Right lobe of liver (tissue), 6 donors: ENCODE measurements around the gene INSYN2B. TPM values are rescaled to one million over a fixed set of nuclear protein-coding genes. Genes with fewer than 3 reads are reported as not detected.
A peak's percentile ranks its signal among the peaks of the same experiment; 100 is the strongest.

Experiments used
- ATAC-seq, 4 donors: fragments of 200-7000 bp; cut with Tn5 transposase; one replicate each; pipeline ENCODE4 v1.9.1; 2020; ENCODE audit warnings: mild to moderate bottlenecking in 4 of 4, moderate library complexity in 4 of 4
- DNase-seq, 3 donors: peaks; one replicate each; pipeline ENCODE4 v3.0.0-alpha.2; 2020
- H3K27ac ChIP-seq, 3 donors: fragments of 200-600 bp; one replicate each; pipeline ENCODE4 v1.8.0; 2022
- H3K27me3 ChIP-seq, 2 donors: fragments of 200-600 bp; one replicate each; pipeline ENCODE4 v1.8.0; 2022
- H3K36me3 ChIP-seq, 4 donors: fragments of 200-600 bp; sonication (generic) in 1 of 4; one replicate each; pipeline versions ENCODE4 v1.5.1 to v1.8.0; 2017 to 2022; ENCODE audit warnings: control low read depth in 1 of 4
- H3K4me1 ChIP-seq, 4 donors: fragments of 200-600 bp; sonication (generic) in 1 of 4; one replicate each; pipeline versions ENCODE4 v1.5.1 to v1.8.0; 2017 to 2022; ENCODE audit warnings: control low read depth in 1 of 4
- H3K4me3 ChIP-seq, 3 donors: fragments of 200-600 bp; one replicate each; pipeline ENCODE4 v1.8.0; 2022
- H3K9me3 ChIP-seq, 4 donors: fragments of 200-600 bp; sonication (generic) in 1 of 4; one replicate each; pipeline versions ENCODE4 v1.5.1 to v1.8.0; 2017 to 2022; ENCODE audit warnings: control low read depth in 1 of 4
- CTCF ChIP-seq, 4 donors: fragments of 200-600 bp in 3 of 4; fragments of 450-650 bp in 1 of 4; IDR thresholded peaks; one replicate each; pipeline versions ENCODE4 v1.5.1 to v1.8.0; 2016 to 2022; ENCODE audit warnings: antibody characterized with exemption in 4 of 4, mild to moderate bottlenecking in 2 of 4
- POLR2A ChIP-seq: fragments of 450-650 bp; IDR thresholded peaks from one replicate; pipeline ENCODE4 v1.6.1; 2017; ENCODE audit warnings: antibody characterized with exemption, mild to moderate bottlenecking
- WGBS: methylation state at CpG from one replicate; pipeline ENCODE4 v1.1.6; 2018; ENCODE audit warnings: low coverage, low lambda C conversion rate; ENCODE audit not compliant: insufficient coverage; ENCODE audit errors: missing lambda C conversion rate; 5-methylcytosine and 5-hydroxymethylcytosine counted together
- intact Hi-C, 2 donors: fragments of 100-400 bp; cut with DNase I; formaldehyde crosslinking; loops; one replicate each; pipeline versions ENCODE4 v1.11.2 to v1.14.1; 2022
- total RNA-seq, 6 experiments: library from RNA; depleted of rRNA in 2 of 6; stranded (reverse); fragments of >200 nt in 2 of 6; fragmentation: NEBNext Ultra II Directional in 3 of 6; extraction: Animal tissue kit (Norgen Biotek cat#: 25700) in 3 of 6; gene quantifications; one replicate each; pipeline versions ENCODE4 v1.1.0 to v1.2.4, GENCODE V29; 2016 to 2023
- donor health status: DM: no; HTN: yes; CAD: no.
- donor health status: DM: no; HTN: no; CAD: no.
- donor health status: DM: no; HTN: no; CAD: no.
- donor health status: DM: no; HTN: yes; CAD: no.
- donor health status: DM: no; HTN: yes; CAD: no.

Gene INSYN2B
- total RNA-seq, 6 experiments from 2014 or later: 0.09 to 0.13 TPM; not detected in 4

DNA sequence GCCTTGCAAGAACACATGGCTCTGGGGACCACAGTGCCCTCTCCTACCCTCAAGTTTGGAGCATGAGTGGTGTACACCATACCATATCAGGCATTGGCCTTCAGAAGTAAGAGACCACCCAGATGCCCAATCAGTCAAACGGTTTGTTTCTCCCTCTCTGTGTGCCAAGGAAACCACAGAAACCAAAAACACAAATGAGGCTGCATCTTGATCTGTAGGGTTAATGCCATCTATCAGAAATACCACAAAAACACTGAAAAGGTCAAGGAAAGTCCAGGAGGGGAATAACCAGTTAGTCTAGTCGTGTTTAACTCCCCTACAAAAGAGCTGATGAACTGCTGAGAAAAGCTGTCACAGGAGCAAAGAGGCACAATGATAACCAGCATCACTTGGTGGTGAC lies 78.4 kb downstream of the INSYN2B start:
- TF ChIP-seq POLR2A: no peak
- TF ChIP-seq CTCF (IDR thresholded peaks at IDR 0.05): no peak

GRCh38 chr5:169897481-169897880 lies 82.8 kb downstream of the INSYN2B start:
- peak in 1 of 4 donors; percentile 45 for ATAC-seq
- H3K36me3 ChIP-seq: no peaks in the 10 kb centered on the region
- H3K4me1 ChIP-seq: no peaks in the 10 kb centered on the region
- H3K4me3 ChIP-seq: no peak overlapping the region
- 76% methylated on average over 2 of the region's 4 CpGs for WGBS
- DNase-seq: no peak
- TF ChIP-seq CTCF (IDR thresholded peaks at IDR 0.05) (no peak), POLR2A (no peak)
- H3K9me3 ChIP-seq: no peaks in the 10 kb centered on the region
- intact Hi-C loops: no loop called here
- H3K27me3 ChIP-seq: no peaks in the 10 kb centered on the region
- no peak overlapping the region for H3K27ac ChIP-seq

More for the DNA sequence above, 78.4 kb downstream of the INSYN2B start:
- 30% methylated on average over 2 of the region's 2 CpGs for WGBS
- Histone ChIP-seq H3K9me3 (no peaks in the 10 kb centered on the region), H3K27me3 (no peaks in the 10 kb centered on the region), H3K27ac (no peak overlapping the region), H3K4me1 (no peaks in the 10 kb centered on the region), H3K4me3 (no peak overlapping the region), H3K36me3 (no peaks in the 10 kb centered on the region)
- no peak for DNase-seq
- intact Hi-C loops: no loop called here
- ATAC-seq: no peak

GRCh38 chr5:169895926-169896325 lies 84.4 kb downstream of the INSYN2B start:
- ATAC-seq: no peak
- TF ChIP-seq POLR2A: no peak
- no peak for TF ChIP-seq CTCF (IDR thresholded peaks at IDR 0.05)
- Histone ChIP-seq H3K27ac (no peak overlapping the region), H3K36me3 (no peaks in the 10 kb centered on the region), H3K4me3 (no peak overlapping the region), H3K9me3 (no peaks in the 10 kb centered on the region), H3K4me1 (no peaks in the 10 kb centered on the region), H3K27me3 (no peaks in the 10 kb centered on the region)
- intact Hi-C loops: no loop called here
- DNase-seq: no peak
- 46% methylated on average over 7 of the region's 7 CpGs for WGBS

DNA sequence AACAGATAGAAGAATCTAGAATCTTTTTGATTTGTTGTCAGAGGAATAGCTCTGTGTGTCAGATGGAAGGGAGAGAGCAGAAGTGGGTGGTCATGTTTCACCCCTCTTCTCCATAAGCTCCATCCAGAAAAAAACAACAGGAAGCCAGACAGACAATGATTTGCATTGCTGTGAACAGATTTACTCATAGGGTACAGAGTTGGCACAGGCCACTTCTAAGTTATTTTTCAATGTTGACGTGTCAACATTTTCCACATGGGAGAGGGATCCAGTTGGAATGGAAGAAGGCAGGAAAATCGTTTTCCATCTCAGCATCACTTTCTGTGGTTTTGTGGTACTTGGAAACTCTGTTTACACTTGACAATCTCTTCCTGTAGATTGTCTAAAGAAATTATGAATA lies 86.7 kb downstream of the INSYN2B start:
- no peak for DNase-seq
- no peak for ATAC-seq
- no peaks in the 10 kb centered on the region for H3K36me3 ChIP-seq
- no peaks in the 10 kb centered on the region for H3K27me3 ChIP-seq
- TF ChIP-seq POLR2A: no peak
- no peak for TF ChIP-seq CTCF (IDR thresholded peaks at IDR 0.05)
- WGBS: 29% methylated on average over 2 of the region's 2 CpGs
- no peak overlapping the region for H3K4me3 ChIP-seq
- H3K27ac ChIP-seq: no peak overlapping the region
- no peaks in the 10 kb centered on the region for H3K9me3 ChIP-seq
- no peaks in the 10 kb centered on the region for H3K4me1 ChIP-seq
- intact Hi-C loops: no loop called here

DNA sequence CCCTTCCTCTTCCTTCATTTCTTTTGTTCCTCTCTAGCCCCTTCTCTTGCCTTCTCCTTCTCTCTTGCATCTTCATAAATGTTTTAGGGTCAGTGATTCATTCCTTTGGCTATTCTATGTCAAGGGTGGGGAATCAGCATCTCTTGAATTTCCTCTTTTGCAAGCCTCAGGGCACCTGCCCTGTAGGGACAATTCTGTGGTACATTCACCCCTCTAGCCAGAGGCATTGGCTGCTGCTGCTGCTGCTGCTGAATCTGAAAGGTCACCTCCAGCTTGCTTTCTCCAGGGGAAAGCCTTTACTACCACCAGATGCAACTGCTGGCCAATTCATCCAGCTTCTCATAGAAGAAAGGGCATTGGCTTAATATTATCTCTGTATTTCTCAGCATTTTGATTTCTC lies 87.3 kb downstream of the INSYN2B start:
- Histone ChIP-seq H3K36me3 (no peaks in the 10 kb centered on the region), H3K27me3 (no peaks in the 10 kb centered on the region), H3K9me3 (no peaks in the 10 kb centered on the region), H3K4me3 (no peak overlapping the region), H3K4me1 (no peaks in the 10 kb centered on the region), H3K27ac (no peak overlapping the region)
- DNase-seq (no peak), ATAC-seq (no peak)
- TF ChIP-seq CTCF (IDR thresholded peaks at IDR 0.05) (no peak), POLR2A (no peak)
- intact Hi-C loops: no loop called here
